GM12865 (cell line): Measurements from ENCODE around the gene IGFN1.

Source experiments
- DNase-seq: peaks from one replicate; pipeline ENCODE4 v3.0.0; 2010; ENCODE audit warnings: low read depth
- H3K4me3 ChIP-seq: 2 replicates; pipeline ENCODE4 v1.5.1; 2011; ENCODE audit warnings: mild to moderate bottlenecking, low read depth, low read length, control low read depth
- TF ChIP-seq, protein P1 (sequence below): IDR thresholded peaks from 2 replicates; pipeline ENCODE4 v1.5.1; 2011; ENCODE audit warnings: low read length, control low read depth, low read depth, inconsistent platforms; ENCODE audit not compliant: insufficient read depth; ENCODE audit errors: missing control alignments

IGFN1 gene

DNA sequence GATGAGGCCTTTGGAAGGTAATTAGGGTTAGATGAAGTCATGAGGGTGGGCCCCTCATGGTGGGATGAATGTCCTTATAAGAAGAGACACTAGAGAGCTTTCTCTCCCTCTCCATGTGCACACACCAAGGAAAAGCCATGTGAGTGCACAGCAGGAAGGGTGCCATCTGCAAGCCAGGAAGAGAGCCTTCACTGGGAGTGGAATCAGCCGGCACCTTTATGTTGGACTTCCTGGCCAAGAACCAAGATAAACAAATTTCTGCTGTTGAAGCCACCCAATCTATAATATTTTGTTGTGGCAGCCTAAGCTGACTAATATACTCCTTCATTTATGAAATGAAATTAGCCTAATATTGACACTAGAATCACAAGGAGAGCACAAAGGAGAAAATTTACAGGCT, 54.5 kb downstream of the IGFN1 start:
- no peak for DNase-seq
- TF ChIP-seq, protein P1, sequence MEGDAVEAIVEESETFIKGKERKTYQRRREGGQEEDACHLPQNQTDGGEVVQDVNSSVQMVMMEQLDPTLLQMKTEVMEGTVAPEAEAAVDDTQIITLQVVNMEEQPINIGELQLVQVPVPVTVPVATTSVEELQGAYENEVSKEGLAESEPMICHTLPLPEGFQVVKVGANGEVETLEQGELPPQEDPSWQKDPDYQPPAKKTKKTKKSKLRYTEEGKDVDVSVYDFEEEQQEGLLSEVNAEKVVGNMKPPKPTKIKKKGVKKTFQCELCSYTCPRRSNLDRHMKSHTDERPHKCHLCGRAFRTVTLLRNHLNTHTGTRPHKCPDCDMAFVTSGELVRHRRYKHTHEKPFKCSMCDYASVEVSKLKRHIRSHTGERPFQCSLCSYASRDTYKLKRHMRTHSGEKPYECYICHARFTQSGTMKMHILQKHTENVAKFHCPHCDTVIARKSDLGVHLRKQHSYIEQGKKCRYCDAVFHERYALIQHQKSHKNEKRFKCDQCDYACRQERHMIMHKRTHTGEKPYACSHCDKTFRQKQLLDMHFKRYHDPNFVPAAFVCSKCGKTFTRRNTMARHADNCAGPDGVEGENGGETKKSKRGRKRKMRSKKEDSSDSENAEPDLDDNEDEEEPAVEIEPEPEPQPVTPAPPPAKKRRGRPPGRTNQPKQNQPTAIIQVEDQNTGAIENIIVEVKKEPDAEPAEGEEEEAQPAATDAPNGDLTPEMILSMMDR: no peak
- H3K4me3 ChIP-seq: no peak overlapping the region

DNA sequence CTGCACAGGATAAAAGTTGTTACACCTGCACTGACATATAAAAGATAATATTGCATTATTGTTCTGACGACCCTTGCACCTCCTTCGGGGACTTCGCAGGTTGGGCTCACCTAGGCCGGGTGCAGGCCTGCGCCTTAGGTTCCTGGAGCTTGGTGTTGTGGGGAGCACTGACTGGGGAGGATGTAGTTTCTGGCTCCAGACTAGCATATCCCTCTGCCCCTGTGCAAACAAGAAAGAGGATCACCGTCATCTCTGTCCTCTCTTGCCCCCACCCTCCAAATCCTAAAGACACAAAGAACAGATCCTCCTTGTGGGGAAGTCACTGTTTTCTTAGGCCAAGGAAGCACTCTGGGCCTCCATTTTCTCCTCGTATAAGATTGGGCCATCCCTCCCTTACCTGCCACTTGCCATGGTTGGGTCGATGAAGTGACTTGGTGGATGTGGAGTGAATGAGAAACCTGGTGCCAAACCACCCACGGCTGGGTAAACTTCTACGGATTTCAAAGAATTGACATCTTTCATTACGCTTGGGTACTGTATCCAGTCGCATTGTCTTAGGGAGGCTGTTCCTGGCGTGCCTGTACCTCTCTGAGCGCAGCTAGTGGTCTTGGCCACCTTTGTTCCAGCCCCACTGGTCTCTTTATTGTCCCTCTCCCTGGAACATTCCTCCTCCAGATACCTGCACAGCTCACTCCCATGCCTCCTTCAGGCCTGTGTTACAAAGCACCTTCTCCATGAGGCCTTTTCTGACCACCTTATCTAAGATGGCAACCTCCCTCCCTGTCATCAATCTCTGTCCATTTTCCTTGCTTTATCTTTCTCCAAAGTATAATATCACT, 58.3 kb downstream of the IGFN1 start:
- DNase-seq: no peak
- TF ChIP-seq, protein P1: no peak
- no peak overlapping the region for H3K4me3 ChIP-seq

DNA sequence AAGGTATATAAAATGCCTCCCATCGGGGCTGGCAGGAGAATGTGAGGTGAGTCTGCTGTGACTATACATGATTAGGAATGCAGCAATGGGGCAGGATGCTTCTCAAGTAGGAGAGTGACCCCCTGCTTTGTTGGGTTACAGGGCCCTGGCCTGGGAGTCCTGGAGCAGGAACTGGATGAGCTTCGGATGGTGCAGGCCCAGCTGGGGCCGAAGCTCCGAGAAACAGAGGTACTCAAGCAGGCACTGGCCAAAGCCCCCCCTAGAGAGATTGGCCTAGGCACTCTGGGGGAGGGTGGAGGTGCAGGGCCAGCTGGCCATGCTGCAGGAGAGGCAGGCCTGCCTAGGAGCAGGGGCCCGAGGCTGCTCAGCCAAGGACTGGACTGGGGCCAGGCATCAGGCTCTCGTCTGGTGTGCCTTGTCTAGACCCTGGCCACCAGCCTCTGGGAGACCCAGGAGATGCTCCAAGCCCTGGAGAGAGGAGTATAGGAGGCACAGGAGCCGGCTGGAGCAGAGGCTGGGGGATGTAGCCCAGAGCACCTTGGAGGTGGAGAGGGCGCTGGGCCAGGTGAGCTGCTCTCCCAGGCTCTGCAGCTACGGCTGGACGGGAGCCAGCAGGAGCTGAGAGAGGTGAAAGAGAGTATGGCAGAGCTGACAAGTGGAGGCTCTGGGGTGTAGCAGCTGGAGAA, 59.8 kb downstream of the IGFN1 start:
- H3K4me3 ChIP-seq: no peak overlapping the region
- TF ChIP-seq, protein P1: no peak
- DNase-seq: no peak

DNA sequence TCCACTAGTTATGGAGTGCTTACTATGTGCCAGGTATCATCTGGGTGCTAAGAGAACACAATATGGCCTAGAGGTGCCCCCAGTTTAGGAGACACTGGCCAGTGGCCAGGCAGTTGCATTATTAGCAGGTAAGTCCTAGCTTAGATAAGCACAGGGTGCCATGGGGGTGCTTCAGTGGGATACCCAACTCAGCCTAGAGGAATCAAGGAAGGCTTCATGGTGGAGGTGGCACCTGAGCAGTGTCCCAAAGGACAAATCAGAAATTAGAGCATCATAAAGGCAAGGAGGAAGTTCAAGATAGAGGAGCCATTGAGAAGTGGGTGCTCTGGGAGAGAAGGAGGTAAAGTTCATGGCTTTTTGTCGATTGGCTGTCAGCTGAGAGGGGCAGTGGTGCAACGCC, 60.8 kb downstream of the IGFN1 start:
- no peak overlapping the region for H3K4me3 ChIP-seq
- DNase-seq: no peak
- TF ChIP-seq, protein P1: no peak

DNA sequence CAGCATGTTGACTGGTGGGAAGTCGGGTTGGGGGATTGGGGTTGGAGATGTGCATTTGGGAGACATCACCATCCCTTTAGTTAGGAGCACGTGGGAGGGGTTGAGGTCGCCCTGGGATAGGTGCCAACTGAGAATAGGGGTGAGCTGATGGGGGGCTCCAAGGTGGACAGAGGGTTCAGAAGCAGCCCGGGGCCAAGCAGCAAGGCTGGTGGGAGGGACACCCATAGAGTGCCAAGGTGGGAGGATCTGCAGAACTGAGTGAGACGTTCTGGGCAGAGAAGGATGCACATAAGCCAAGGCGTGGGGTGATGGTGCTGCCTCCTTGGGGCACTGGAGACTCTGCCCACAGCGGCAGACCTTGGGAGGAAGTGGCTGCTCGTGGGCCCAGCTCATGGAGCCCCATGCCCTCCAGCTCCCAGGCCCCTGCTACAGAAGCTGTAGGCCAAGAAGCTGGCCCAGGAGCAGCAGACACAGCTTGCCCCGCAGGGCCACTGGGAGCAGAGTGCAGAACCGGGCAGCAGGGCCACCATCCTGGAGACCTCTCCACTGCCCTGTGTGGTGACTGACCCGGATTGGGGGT, 61.3 kb downstream of the IGFN1 start:
- TF ChIP-seq, protein P1: no peak
- no peak overlapping the region for H3K4me3 ChIP-seq
- DNase-seq: no peak

DNA sequence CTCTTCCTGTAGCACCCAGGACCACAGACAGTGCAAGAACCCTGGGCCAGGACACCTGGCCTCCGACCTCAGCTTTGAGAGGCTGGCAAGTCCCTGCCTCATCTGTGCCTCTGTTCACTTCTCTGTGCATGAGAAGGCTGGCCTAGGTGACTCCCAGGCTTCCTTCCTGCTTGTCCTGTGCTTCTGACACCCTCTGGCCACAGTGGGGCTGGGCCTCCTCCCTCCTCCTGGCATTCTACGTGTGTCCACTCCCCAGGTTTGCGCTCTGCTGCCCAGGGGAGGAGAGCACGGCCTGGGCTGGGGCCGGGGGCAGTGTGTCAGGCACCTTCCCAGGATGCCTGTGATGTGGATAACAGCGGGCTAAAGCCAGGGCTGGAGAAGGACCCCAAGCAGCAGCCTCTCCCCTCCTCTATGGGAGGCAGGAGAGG, 62.3 kb downstream of the IGFN1 start:
- TF ChIP-seq, protein P1: no peak
- no peak for DNase-seq

More for the DNA sequence above, 62.3 kb downstream of the IGFN1 start:
- H3K4me3 ChIP-seq: no peak overlapping the region
